HEK293T (cell line): ENCODE data around the gene U2AF2.

ENCODE experiments used
- ELF4 ChIP-seq: fragments of 450-650 bp; IDR thresholded peaks from 2 replicates; pipeline ENCODE4 v1.6.1; 2017; ENCODE audit warnings: antibody characterized with exemption
- FOXK2 ChIP-seq: fragments of 450-650 bp; IDR thresholded peaks from 2 replicates; pipeline ENCODE4 v1.6.1; 2016; ENCODE audit warnings: mild to moderate bottlenecking
- NFRKB ChIP-seq: fragments of 450-650 bp; IDR thresholded peaks from 2 replicates; pipeline ENCODE4 v1.6.1; 2016; ENCODE audit warnings: mild to moderate bottlenecking, moderate library complexity
- SP1 ChIP-seq: fragments of 450-650 bp; IDR thresholded peaks from 2 replicates; pipeline ENCODE4 v1.6.1; 2017
- ZNF384 ChIP-seq: fragments of 450-650 bp; IDR thresholded peaks from 2 replicates; pipeline ENCODE4 v1.6.1; 2016

DNA sequence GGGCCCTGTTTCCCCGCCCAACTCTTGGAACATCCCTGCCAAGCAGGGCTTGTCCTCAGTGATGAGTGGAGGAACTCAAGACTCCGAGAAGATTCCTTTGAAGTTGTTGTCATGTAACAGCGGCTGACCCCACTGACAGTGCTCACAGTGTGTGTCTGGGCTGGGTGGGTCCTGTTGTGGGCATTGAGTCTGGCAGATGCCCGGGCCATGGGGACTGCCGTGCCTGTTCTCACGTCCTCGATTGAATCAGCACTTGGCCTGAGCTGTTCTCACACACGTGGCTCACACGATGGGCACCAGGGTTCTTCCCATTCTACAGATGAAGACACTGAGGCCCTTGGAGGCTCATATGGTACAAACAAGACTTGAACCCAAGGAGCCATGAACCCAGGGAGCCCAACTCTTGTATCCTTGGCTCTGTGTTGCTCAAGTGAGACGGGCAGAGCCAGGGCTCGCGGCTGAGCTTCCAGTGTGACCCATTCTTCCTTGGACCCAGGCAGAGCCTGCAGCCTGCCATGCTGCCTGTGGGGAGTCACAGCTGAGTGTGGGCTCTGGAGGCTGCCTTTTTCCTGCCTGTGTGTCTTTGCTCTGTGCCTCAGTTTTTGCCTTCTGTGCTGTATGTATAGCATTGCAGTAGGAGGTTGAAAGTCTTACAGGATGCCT lies 11.6 kb downstream of the U2AF2 start:
- TF ChIP-seq ZNF384 (no peak), SP1 (no peak), FOXK2 (no peak), ELF4 (no peak), NFRKB (no peak)
